HepG2 (cell line): ENCODE measurements around the gene PBX1.

Experiments used
- HOXA3 ChIP-seq: sonication (generic); formaldehyde crosslinking; IDR thresholded peaks from 2 replicates; pipeline ENCODE4 v1.5.0; 2020; ENCODE audit warnings: missing genetic modification reagents
- TF ChIP-seq, protein P1 (sequence below): sonication (generic); formaldehyde crosslinking; IDR thresholded peaks from 2 replicates; pipeline ENCODE4 v1.4.0; 2020; ENCODE audit warnings: mild to moderate bottlenecking, missing genetic modification reagents

DNA sequence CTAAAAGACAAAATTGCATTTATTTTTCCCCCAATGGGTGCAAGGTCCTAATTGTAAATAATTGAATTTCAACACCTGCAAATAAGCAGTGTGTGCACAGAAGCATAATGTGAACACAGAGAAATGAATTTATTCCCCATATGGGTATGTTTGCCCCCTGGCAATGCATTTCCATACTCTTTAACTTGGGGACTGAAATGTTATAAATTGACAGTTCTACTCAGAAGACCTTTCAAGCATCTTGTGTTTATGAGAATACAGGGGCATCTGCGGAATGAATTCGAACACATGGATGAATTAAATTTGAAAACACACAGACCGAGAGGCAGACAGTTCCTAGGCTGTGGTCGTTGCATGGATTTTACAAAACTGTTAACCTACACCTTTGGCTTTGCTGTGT is 3.5 kb downstream of the PBX1 start:
- TF ChIP-seq, protein P1, sequence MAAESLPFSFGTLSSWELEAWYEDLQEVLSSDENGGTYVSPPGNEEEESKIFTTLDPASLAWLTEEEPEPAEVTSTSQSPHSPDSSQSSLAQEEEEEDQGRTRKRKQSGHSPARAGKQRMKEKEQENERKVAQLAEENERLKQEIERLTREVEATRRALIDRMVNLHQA, result no peak
- no peak for TF ChIP-seq HOXA3 (CRISPR knock-in tag)
